GM21367 (cell line): ENCODE results near the gene TDRD3.
"Not testable (repeated sequence)": the region's sequence is repeated elsewhere in the genome, so short reads cannot be mapped to it uniquely, and the experiment has no call there.

Experiments used
- ATAC-seq: cut with Tn5 transposase; IDR thresholded peaks from one replicate; pipeline ENCODE4 v1.9.1; 2021; ENCODE audit not compliant: unreplicated experiment

Gene TDRD3

DNA sequence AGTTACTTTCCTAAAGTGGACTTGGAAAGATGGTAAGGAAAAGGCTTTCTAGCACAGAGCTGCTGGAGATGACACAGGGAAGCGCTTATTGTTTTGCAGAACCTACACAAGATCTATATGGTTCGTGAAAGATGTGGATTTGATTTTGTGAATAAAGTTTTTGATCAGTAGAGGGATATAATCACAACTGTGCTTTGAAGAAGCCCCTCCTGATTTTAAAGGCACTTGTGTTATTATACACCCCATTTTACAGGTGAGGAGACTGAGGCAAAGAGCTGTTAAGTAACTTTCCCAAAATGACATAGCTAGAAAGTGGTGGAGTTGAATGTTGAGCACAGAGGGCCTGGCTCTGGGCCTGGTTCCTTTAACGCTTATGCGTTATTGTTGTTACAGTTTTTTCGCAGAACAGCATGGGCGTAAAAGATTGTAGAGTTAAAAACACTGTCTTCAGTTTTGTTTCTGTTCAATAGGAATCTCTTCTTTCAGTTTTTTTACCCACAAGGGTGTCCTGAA is 1.4 kb downstream of the TDRD3 start:
- ATAC-seq = no peak

DNA sequence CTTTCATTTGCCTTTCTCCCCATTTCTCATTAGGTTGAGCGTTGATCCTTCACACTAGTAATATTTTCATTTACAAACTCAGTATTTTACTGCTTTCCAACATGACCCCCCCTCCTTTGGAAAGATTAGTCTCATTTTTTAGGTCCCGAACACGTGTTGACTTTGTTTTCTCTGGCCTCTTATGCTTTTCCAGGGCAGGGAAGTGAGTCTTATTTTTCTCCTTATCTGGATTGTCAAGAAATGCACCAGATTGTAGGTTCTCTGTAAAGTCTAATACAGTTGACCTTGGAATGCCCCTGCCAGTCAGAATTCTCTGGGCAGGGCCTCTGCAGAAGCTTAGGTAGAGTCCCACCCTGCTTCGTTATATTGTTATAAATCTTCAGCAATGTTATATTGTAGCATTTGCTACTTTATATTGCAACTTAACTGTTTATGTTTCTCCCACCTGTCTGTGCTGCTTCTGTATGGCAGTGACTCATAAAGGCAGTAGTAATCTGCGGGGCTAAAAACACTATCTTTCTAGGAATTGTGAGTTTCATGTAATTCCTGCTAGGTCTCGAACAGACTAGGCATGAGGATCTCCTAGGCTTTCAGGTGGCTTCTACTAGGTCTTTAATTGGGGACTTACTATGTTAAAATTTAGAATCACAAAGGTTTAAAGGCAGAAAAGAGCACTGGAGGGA is 2.0 kb downstream of the TDRD3 start:
- no peak for ATAC-seq

DNA sequence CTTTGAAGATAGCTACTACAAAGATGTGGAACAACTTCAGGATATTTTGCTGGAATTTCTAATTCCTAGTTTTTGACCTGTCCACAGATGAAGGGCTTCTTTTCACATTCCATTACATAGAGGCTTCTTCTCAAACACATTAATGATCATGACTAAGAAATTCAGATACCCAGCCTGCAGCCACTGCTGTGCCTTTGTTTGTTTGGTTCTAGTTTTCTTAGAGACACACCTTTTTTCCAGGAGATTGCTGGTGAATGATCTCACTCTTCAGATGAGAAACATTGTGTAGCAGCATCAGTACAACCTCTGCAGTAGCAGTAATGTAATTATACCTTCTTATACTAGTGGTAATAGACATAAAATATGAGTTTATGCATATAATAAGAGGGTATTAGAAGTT is 5.0 kb downstream of the TDRD3 start:
- ATAC-seq = no peak

DNA sequence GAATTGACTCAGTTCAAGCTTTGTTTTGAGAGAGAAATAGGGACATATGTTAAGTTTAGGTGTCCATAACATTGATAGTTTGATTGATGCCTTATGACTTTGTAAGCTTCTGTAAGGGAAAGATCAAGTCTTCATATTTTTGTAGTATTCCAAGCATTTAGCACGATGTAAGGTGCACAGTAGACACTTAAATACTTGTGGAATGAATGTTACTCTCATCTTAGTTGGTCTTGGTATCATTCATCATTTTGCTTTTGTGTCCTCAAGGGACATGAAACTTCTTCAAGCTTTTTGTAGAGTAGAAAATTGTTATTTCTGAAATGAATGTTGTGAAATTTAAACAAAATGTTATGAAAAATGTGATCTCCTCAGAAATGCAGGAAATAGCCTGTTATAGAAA is 10.1 kb downstream of the TDRD3 start:
- ATAC-seq = no peak

DNA sequence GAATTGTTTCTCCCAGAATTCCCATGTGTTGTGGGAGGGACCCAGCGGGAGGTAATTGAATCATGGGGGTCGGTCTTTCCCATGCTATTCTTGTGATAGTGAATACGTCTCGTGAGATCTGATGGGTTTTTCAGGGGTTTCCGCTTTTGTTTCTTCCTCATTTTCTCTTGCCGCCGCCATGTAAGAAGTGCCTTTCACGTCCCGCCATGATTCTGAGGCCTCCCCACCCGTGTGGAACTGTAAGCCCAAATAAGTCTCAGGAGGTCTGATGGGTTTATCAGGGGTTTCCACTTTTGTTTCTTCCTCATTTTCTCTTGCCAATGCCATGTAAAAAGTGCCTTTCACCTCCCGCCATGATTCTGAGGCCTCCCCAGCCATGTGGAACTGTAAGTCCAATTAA is 10.8 kb downstream of the TDRD3 start:
- ATAC-seq = not testable (repeated sequence)

DNA sequence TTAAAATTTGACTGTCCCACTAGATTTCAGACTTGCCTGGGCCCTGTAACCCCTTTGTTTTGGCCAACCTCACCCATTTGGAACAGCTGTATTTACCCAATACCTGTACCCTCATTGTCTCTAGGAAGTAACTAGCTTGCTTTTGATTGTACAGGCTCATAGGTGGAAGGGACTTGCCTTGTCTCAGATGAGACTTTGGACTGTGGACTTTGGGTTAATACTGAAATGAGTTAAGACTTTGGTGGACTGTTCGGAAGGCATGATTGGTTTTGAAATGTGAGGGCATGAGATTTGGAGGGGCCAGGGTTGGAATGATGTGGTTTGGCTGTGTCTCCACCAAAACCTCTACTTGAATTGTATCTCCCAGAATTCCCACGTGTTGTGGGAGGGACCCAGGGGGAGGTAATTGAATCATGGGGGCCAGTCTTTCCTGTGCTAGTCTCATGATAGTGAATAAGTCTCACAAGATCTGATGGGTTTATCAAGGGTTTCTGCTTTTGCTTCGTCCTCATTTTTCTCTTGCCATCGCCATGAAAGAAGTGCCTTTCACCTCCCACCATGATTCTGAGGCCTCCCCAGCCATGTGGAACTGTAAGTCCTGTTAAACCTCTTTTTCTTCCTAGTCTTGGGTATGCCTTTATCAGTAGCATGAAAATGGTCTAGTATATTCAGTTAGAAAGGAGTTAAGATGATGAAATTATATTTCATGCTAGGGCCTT is 12.7 kb downstream of the TDRD3 start:
- ATAC-seq = not testable (repeated sequence)

DNA sequence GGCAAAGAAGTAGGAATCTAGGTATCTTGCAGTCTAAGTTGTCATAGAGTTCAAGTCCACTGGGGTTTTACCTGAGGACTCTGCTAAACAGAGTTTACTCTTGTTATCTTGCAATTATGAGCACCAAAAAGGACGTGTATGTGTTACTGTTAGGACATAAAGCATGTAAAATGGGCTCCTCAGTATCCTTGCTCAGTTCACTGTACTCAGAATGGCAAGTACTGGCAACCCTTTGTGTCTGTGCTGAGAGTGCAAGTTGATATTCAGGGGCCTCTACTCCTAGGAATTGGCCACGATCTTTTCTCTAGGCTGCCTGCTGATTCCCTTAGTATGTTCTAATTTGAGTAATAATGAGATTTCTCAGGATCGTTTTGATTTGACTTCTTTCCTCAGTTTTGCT is 13.3 kb downstream of the TDRD3 start:
- ATAC-seq = no peak

DNA sequence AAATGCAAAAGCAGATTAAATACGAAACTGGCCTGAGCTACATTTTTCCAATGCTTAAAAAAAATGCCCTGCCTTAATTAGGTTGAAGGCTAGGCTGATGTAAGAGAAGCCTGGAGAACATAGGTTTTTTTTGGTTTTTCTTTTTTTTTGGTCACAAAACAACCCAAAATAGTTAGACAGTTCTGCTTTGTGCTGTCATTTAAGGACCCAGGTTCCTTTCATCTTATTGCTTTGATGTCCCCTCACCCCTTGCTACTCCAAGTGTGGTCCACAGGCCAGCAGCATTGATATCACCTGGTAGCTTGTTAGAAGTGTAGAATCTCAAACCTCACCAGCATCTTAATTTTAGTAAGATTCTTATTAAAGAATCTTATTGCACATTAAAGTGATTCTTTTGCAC is 14.4 kb downstream of the TDRD3 start:
- no peak for ATAC-seq

DNA sequence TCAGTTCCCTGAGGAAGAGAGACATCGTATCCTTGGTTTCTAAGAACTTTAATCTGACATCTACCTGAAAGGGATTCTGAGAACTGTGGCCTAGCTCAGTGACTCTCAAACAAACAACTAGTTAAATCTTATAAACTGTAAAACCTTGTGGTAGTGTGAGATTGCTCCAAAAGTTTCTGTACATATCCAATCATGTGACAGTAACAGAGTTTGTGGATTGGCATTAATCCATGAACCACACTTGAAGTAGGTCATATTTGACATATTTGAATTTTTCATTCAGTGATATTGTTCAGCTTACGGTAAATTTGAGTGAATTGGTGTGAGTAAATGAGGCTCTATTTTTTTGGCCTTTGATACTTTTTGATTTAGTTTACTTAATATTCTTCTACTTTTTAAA is 15.0 kb downstream of the TDRD3 start:
- ATAC-seq = no peak

DNA sequence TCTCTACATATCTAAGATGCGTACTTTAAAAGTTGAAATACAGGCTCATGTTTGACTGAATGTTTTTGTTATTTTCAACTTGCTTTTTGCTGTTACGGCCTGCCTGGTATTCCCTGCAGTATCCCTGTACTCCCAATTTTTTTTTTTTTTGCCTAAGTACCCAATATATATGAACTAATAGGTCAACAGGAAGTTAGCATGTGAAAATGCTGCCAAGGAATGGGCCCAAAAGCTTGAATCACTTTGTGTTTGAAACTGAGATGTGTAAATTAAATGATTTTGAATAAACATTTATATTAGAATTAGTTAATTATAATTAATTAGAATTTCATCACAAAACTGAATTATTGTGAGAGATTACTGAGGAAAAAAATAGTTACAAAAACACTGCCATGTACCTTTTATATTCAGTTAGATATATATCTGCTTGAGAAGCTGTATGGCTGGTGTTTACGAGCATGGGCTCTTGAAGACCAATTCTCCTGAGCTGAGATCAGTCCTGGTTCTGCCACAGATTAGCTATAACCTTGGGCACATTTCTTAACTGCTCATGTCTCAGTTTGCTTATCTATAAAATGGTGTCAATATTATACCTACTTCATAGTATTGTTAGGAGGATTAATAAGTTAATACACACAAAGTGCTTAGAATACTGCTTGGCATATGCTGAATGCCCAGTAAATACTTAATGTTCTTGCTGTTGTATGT is 16.0 kb downstream of the TDRD3 start:
- ATAC-seq = no peak

DNA sequence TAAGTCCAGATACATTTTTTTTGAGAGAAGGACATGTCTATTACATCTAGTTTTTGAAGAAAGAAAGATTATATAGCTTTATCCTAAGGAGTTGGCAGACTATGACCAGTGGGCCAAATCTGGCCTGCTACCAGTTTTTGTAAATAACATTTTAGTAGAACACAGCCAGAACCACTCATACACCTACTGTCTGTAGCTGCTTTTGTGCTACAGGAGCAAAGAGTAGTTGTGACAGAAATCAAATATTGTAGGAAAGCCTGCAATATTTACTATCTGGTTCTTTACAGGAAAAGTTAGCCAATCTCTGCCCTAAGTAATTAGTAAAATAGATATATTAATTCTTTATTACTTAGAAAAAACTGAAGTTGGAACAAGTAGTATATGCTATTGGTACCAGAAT is 17.2 kb downstream of the TDRD3 start:
- ATAC-seq = no peak

DNA sequence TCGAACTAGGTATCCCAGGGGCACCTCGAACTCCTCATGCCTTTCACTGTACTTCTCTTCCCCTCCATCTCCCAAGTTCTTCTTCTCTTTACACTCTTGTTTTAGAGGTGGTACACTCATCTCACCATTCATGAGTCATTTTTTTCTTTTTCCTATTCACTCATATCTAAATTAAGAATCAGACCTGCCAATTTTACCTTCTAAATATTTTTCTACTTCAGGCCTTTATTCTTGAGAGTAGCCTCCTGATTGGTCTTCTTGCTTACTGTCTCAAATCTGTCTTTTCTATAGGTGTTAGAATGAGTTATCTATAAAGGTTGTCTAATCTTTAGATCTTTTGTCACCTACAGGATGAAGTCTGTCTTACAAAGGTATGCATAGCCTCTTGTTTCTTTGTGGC is 20.7 kb downstream of the TDRD3 start:
- ATAC-seq = no peak

DNA sequence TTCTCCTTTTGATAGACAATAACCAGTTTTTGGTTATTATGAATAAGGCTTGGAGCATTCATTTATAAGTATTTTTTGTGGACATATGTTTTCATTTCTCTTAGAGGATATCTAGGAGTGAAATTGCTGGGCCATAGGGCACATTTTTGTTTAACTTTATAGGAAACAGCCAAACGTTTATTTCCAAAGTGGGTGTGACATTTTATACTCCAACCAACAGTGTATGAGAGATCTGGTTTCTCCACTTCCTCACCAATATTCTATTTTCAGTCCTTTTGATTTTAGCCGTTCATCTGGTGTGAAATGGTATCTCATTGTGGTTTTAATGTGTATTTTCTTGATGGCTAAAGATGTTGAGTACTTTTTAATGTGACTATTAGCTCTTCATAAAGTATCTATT is 21.9 kb downstream of the TDRD3 start:
- no peak for ATAC-seq

DNA sequence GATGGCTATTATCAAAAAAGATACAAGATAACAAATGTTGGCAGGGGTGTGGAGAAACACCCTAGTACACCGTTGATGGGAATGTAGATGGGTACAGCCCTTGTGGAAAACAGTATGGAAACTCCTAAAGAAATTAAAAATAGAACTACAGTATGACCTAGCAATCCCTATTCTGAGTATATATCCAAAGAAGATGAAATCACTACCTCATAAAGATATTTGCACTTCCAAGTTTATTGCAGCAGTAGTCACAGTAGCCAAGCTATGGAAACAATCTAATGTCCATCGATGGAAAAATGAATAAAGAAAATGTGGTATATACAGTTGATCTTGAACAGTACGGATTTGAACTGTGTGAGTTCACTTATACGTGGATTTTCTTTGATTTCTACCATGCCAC is 28.3 kb downstream of the TDRD3 start:
- no peak for ATAC-seq

DNA sequence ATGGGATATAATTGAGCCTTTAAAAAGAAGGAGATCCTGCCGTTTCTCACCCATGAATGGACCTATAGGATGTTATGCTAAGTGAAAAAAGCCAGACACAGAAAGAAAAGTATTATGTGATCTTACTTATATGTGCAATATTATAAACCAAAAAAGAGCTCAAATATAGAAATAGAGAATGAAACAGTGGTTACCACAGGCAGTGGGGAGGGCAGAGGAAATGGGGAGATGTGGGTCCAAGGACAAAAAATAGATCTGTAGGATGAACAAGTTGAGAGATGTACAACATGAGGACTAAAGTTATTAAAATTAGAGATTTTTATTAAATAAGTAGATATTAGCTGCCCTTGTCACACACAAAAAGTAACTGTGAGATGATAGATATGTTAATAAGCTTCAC is 29.1 kb downstream of the TDRD3 start:
- no peak for ATAC-seq

DNA sequence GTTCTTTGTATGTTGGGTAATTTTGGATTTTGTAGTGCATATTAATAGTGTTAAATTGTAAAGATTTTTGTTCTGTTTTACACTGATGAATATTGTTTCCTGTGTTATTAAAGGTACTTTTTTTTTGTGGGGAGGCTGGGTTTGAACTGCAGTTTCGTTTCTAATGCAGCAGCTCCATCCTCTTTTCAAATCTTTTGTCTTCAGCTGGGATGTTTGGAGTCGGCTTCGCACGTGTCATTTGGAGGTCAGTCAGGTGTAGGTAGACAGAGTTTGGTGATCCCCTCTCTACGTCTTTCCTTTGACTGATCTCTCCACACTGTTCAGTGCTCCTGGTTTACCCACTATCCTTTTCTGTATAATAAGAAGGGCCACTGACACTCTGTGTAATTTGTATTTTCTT is 30.3 kb downstream of the TDRD3 start:
- ATAC-seq = peak; percentile 34

DNA sequence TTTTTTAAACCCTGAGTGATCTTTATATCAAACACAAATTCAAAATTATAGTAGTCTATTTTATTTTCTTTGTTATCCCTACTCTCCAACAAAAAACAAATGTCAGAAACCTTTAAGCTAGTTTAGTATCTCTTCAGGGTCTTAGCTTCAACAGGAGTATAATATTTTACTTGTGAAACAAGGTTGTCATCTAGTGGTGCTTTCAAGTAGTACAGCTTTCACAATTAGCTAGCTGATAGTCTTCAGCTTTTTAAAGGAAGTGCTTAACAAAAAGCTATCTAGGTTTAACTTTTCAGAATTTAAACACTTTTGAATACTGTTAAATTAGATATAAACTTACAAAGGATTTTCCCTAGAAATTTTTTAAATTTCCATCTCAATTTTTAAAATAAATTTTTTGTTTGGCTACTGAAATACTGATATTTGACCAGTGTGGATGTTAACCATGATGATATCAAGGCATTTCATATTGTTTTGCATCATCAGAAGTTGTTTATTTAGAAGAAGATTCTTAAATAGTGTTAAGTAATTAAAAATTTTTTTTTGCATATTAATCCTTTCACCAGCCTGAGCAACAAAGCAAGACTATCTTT is 34.2 kb downstream of the TDRD3 start:
- ATAC-seq = peak; percentile 70

DNA sequence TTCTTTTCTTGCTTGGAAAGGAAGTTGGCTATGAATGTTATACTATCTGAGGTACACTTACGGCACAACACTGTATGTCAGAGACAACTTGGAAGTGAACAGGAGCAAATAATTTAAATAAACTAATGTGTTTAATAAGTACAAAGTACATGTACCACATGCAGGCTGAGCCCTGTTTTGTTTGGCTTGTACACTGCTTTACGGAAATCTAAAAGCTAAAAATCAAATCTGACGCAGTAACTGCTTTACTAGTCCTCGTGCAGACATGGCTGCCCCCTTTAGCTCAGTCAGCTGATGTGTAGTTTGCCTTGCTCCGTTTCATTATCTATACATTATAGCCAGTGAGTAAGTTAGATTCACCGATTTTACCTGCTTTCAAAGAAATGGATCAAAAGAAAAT is 36.5 kb downstream of the TDRD3 start:
- ATAC-seq = no peak

DNA sequence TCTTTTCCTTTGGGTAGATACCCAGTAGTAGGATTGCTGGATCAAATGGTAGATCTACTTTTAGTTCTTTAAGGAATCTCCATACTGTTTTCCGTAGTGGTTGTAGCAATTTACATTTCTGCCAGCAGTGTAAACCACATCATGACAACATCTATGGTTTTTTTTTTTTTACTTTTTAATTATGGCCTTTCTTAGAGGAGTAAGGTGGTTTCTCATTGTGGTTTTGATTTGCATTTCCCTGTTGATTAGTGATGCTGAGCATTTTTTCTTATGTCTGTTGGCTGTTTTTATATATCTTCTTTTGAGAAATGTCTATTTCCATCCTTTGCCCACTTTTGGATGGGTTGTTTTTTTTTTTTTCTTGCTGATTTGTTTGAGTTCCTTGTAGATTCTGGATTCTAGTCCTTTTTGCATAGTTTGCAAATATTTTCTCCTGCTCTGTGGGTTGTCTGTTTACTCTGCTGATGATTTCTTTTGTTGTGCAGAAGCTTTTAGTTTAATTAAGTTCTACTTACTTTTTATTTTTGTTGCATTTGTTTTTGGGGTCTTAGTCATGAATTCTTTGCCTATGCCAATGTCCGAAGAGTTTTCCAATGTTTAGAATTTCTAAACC is 38.8 kb downstream of the TDRD3 start:
- ATAC-seq = peak; percentile 37

DNA sequence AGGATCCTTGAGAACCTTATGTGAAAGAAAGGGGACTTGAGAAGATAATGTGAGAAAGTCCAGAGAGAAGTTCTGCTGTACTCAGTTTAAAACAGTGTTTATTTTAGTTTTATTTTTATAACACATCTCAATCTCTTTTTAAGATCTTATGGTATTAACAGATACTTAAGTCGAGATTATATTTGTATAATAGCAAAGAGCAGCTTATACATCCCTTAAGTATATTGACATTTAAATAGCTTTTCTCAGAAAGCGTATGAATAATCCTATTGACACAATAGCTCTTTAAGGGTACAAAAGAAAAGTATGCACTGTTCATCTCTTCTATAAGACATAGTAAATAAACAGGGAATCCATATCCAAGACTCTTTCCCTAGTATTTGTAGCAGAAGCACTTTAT is 42.2 kb downstream of the TDRD3 start:
- no peak for ATAC-seq

DNA sequence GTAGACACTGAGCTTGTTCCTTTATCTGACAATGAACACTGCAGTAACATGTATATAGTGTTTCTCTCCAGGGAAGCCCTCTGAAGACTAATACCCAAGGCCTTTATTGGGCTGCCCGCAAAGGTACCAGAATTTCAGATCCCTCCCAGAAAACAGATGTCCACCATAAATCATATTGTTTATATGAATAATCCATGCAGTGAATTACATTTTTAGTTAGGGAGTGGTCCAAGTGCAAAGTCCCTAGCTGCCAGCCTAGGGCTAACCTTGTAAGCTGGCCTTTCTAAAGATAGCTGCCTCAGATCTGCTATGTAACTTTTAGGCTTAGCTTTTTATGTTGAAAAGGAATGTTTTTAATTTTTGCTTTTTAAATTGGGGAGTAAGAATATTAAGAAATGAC is 44.7 kb downstream of the TDRD3 start:
- ATAC-seq = no peak
